ENCODE data around the gene GPR137. TPM values are rescaled to one million over a fixed set of nuclear protein-coding genes. Genes with fewer than 3 reads are reported as not detected.
A peak's percentile ranks its signal among the peaks of the same experiment; 100 is the strongest.

GPR137 gene
- total RNA-seq, 4 donors from 2014 or later = 20.9 to 36.1 (median 25.4) TPM

DNA sequence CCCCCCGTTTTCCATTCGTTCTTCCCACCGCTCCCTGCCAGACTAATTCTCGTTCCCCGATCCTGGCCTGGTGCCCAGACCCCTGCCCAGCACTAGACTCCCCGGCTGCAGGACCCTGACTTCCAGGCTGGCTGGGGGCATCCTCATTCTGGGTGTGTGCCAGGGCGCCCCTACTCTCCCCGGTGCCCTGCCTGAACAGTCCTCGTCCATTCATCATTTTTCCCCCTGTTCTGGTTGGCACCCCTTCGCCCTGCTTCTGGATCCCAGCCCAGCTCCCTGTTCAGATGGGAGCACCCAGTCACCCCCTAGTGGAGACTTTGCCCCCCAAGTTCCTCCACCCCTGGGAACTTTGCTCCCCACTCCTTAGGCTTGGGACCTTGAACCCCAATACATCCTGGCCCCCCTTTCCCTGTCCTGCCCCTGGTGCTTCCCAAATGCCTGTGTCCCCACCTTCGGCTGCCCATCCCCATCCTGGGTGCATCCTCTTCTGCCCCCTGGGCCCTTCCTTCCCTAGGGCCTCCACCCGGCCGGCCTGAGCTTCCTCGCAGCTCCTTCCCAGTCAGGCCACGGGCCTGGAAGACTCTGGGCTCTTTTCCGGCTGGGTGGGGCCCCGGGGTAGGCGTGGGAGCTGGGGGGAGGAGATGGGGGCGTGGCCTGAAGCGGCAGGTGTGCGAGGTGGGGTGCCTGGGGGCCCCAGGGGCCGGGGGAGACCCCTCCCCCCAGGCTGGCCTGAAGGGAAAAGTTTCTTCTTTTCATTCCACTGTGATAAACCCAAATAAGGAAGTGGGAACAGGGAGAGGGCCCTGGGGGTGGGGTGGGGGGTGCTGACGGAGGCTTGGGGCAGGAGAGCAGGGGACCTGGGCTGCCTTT, 33.4 kb upstream of the GPR137 start:
- TF ChIP-seq, protein P1, sequence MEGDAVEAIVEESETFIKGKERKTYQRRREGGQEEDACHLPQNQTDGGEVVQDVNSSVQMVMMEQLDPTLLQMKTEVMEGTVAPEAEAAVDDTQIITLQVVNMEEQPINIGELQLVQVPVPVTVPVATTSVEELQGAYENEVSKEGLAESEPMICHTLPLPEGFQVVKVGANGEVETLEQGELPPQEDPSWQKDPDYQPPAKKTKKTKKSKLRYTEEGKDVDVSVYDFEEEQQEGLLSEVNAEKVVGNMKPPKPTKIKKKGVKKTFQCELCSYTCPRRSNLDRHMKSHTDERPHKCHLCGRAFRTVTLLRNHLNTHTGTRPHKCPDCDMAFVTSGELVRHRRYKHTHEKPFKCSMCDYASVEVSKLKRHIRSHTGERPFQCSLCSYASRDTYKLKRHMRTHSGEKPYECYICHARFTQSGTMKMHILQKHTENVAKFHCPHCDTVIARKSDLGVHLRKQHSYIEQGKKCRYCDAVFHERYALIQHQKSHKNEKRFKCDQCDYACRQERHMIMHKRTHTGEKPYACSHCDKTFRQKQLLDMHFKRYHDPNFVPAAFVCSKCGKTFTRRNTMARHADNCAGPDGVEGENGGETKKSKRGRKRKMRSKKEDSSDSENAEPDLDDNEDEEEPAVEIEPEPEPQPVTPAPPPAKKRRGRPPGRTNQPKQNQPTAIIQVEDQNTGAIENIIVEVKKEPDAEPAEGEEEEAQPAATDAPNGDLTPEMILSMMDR (IDR thresholded peaks at IDR 0.05) = peak; percentile 13 to 37 (median 21)
- TF ChIP-seq POLR2A (IDR thresholded peaks at IDR 0.05; ENCODE audit: low read depth) (no peak), POLR2AphosphoS5 (IDR thresholded peaks at IDR 0.05) (no peak), EP300 (IDR thresholded peaks at IDR 0.05) (no peak)
- 0% methylated on average over 11 of the region's 23 CpGs for WGBS
- no peak for DNase-seq (ENCODE audit: extremely low spot score)
- no peaks in the 10 kb centered on the region for H3K9me3 ChIP-seq
- H3K4me1 ChIP-seq = peaks cover 36 to 57% (median 49%) of the 10 kb centered on the region in 4 donors
- intact Hi-C loops (cut with DNase I) = loop anchor here (1.0 kb wide), 1 partner anchor 48 kb away; no protein-coding TSS in a partner anchor
- peaks cover 16 to 31% (median 30%) of the 10 kb centered on the region in 4 donors for H3K36me3 ChIP-seq
- peak overlapping the region; percentile 81 to 86 (median 84) for H3K27ac ChIP-seq (replicated peaks in 1 of 4)
- H3K4me3 ChIP-seq = peak overlapping the region; percentile 88 to 93 (median 92)
- H3K27me3 ChIP-seq = no peaks in the 10 kb centered on the region

GRCh38 chr11:64253043-64253442, 32.6 kb upstream of the GPR137 start:
- H3K4me3 ChIP-seq = peak overlapping the region; percentile 88 to 93 (median 92)
- H3K9me3 ChIP-seq = no peaks in the 10 kb centered on the region
- peak overlapping the region; percentile 81 to 86 (median 84) for H3K27ac ChIP-seq (replicated peaks in 1 of 4)
- intact Hi-C loops (cut with DNase I) = no loop called here
- no peak for TF ChIP-seq EP300 (IDR thresholded peaks at IDR 0.05)
- TF ChIP-seq POLR2A (IDR thresholded peaks at IDR 0.05; ENCODE audit: low read depth) = no peak
- TF ChIP-seq, protein P1 (IDR thresholded peaks at IDR 0.05) = no peak
- TF ChIP-seq POLR2AphosphoS5 (IDR thresholded peaks at IDR 0.05) = no peak
- H3K36me3 ChIP-seq = peaks cover 16 to 39% (median 36%) of the 10 kb centered on the region in 4 donors
- H3K4me1 ChIP-seq = peaks cover 30 to 50% (median 41%) of the 10 kb centered on the region in 4 donors
- H3K27me3 ChIP-seq = no peaks in the 10 kb centered on the region
- WGBS = 75% methylated on average over 3 of the region's 8 CpGs
- no peak for DNase-seq (ENCODE audit: extremely low spot score)

DNA sequence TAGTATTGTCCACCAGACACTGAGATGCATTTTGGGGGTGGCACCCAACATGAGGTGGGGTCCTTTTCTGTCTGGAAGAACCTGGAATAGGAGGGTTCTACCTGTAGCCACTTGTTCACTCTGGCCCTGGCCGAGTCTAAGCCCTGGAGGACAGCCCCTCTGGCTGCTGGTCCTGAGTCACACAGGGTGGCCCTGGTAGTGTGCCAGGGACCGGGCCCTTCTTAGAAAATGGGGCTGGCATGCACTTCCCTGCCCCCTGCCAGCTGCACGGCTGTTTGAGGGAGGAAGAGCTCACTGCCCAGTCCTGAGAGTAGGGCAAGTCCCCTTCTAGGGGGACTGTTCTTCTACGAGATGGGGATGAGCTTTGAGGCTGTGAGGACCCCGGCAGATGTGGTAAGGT, 32.2 kb upstream of the GPR137 start:
- no peaks in the 10 kb centered on the region for H3K9me3 ChIP-seq
- intact Hi-C loops (cut with DNase I) = no loop called here
- H3K4me1 ChIP-seq = peaks cover 30 to 46% (median 39%) of the 10 kb centered on the region in 4 donors
- DNase-seq (ENCODE audit: extremely low spot score) = no peak
- H3K27me3 ChIP-seq = no peaks in the 10 kb centered on the region
- WGBS = 51% methylated on average over 3 of the region's 5 CpGs
- H3K36me3 ChIP-seq = peaks cover 16 to 44% (median 40%) of the 10 kb centered on the region in 4 donors
- no peak overlapping the region for H3K27ac ChIP-seq (replicated peaks in 1 of 4)
- TF ChIP-seq POLR2A (IDR thresholded peaks at IDR 0.05; ENCODE audit: low read depth) (no peak), POLR2AphosphoS5 (IDR thresholded peaks at IDR 0.05) (no peak), EP300 (IDR thresholded peaks at IDR 0.05) (no peak)
- TF ChIP-seq, protein P1 (IDR thresholded peaks at IDR 0.05) = no peak
- H3K4me3 ChIP-seq = no peak overlapping the region

DNA sequence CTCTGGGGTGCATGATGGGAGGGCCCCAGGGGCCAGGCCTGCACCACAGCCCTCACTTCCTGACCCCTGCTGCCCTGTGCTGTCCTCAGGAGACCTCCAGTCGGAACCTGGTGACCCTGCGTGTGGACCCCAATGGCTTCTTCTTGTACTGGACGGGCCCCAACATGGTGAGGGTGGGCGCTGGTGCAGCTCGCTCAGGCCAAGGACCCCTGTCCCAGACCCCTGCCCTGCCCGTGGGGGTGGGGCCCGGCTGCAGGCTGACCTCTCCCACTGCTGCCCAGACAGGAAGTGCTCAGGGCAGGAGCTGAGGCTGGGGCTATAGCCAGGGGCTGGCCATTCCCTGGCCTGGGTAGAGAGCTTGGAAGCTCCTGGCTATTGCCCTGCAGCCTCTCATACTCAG, 31.3 kb upstream of the GPR137 start:
- H3K27ac ChIP-seq (replicated peaks in 1 of 4) = no peak overlapping the region
- DNase-seq (ENCODE audit: extremely low spot score) = no peak
- no peaks in the 10 kb centered on the region for H3K9me3 ChIP-seq
- H3K27me3 ChIP-seq = no peaks in the 10 kb centered on the region
- no peak for TF ChIP-seq EP300 (IDR thresholded peaks at IDR 0.05)
- TF ChIP-seq POLR2AphosphoS5 (IDR thresholded peaks at IDR 0.05) = no peak
- TF ChIP-seq, protein P1 (IDR thresholded peaks at IDR 0.05) = no peak
- no peak for TF ChIP-seq POLR2A (IDR thresholded peaks at IDR 0.05; ENCODE audit: low read depth)
- peaks cover 30 to 46% (median 38%) of the 10 kb centered on the region in 4 donors for H3K4me1 ChIP-seq
- intact Hi-C loops (cut with DNase I) = no loop called here
- H3K4me3 ChIP-seq = no peak overlapping the region
- peaks cover 22 to 52% (median 49%) of the 10 kb centered on the region in 4 donors for H3K36me3 ChIP-seq
- WGBS = 100% methylated on average over 2 of the region's 7 CpGs

Measured in esophagus muscularis mucosa (tissue), 4 donors.